ENCODE results near the gene GLMN. TPM values are rescaled to one million over a fixed set of nuclear protein-coding genes. Genes with fewer than 3 reads are reported as not detected.

The GLMN gene
- total RNA-seq, 1 donor from 2014 or later: 8.0 TPM

GRCh38 chr1:92211166-92211565 lies 87.6 kb downstream of the GLMN start:
- H3K36me3 Mint-ChIP-seq (ENCODE audit: low read depth): no peaks in the 10 kb centered on the region
- DNase-seq (ENCODE audit: low spot score): no peak
- no peak overlapping the region for H3K4me3 Mint-ChIP-seq (ENCODE audit: unreplicated experiment)
- H3K27me3 Mint-ChIP-seq (ENCODE audit: low read depth): peaks cover 5% of the 10 kb centered on the region
- H3K27ac Mint-ChIP-seq (ENCODE audit: unreplicated experiment): peak overlapping the region; percentile 85
- no peak for TF ChIP-seq CTCF (IDR thresholded peaks at IDR 0.05)
- H3K9me3 Mint-ChIP-seq (ENCODE audit: low read depth): no peaks in the 10 kb centered on the region
- H3K4me1 Mint-ChIP-seq (ENCODE audit: low read depth): peaks cover 14% of the 10 kb centered on the region

GRCh38 chr1:92210701-92211100 lies 88.1 kb downstream of the GLMN start:
- Mint-ChIP-seq H3K36me3 (ENCODE audit: low read depth) (no peaks in the 10 kb centered on the region), H3K27me3 (ENCODE audit: low read depth) (peaks cover 1% of the 10 kb centered on the region), H3K9me3 (ENCODE audit: low read depth) (no peaks in the 10 kb centered on the region), H3K4me1 (ENCODE audit: low read depth) (peaks cover 14% of the 10 kb centered on the region), H3K27ac (ENCODE audit: unreplicated experiment) (peak overlapping the region; percentile 85), H3K4me3 (ENCODE audit: unreplicated experiment) (no peak overlapping the region)
- no peak for TF ChIP-seq CTCF (IDR thresholded peaks at IDR 0.05)
- DNase-seq (ENCODE audit: low spot score): no peak

DNA sequence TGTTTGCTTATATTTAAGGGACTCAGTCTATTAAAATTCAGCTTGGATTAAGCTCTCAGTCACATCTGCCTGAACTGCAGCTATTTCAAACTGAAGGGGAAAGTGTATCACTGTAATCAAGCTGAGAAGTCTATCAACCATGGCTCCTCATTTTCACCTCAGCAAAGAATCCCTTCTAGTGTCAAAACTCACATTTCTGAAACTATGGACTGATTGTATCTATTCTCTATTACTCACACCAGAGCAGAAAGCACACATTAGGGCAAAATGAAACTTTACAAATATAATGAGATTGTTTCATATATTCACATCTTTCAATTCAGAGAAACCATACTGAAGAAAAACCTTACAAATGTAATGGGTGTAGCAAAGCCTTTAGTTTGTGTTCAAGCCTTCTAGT lies 95.7 kb downstream of the GLMN start:
- Mint-ChIP-seq H3K27me3 (ENCODE audit: low read depth) (no peaks in the 10 kb centered on the region), H3K27ac (ENCODE audit: unreplicated experiment) (no peak overlapping the region), H3K4me3 (ENCODE audit: unreplicated experiment) (no peak overlapping the region), H3K4me1 (ENCODE audit: low read depth) (no peaks in the 10 kb centered on the region), H3K36me3 (ENCODE audit: low read depth) (no peaks in the 10 kb centered on the region), H3K9me3 (ENCODE audit: low read depth) (peaks cover 3% of the 10 kb centered on the region)
- DNase-seq (ENCODE audit: low spot score): no peak
- TF ChIP-seq CTCF (IDR thresholded peaks at IDR 0.05): no peak

DNA sequence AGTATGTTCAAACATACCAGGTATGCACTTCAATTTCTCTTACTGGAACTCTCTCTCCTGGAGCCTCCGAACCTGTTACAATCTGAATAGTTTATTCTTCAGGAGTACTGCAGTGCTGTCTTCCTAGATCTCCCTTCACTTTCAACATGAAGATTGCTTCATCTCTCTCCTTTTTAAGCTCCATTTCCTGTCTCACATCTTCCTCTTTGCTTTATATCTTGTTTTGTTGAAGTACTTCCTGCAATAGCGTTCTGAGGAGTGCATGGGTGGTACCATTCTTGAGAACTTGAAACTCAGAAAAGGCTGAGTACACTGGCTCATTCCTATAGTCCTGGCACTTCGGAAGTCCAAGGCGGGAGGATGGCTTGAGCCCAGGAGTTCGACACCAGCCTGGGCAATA lies 96.8 kb downstream of the GLMN start:
- Mint-ChIP-seq H3K4me3 (ENCODE audit: unreplicated experiment) (no peak overlapping the region), H3K36me3 (ENCODE audit: low read depth) (no peaks in the 10 kb centered on the region), H3K4me1 (ENCODE audit: low read depth) (no peaks in the 10 kb centered on the region), H3K9me3 (ENCODE audit: low read depth) (peaks cover 3% of the 10 kb centered on the region), H3K27me3 (ENCODE audit: low read depth) (no peaks in the 10 kb centered on the region), H3K27ac (ENCODE audit: unreplicated experiment) (no peak overlapping the region)
- DNase-seq (ENCODE audit: low spot score): no peak
- TF ChIP-seq CTCF (IDR thresholded peaks at IDR 0.05): no peak

Other genes starting within 250 kb of the GLMN start
- not detected in 3 replicates for gene SETSIP, start 223.6 kb downstream of the GLMN start, total RNA-seq
- 2.3 to 2.6 TPM (median 2.5 TPM) in 3 replicates for gene BTBD8, start 218.6 kb downstream of the GLMN start, total RNA-seq
- not detected in 3 replicates for gene C1orf146, start 81.1 kb downstream of the GLMN start, total RNA-seq
- 24.5 to 30.5 TPM (median 25.3 TPM) in 3 replicates for gene RPAP2, start 72 bp upstream of the GLMN start, total RNA-seq
- 0.15 TPM in 1 of 3 replicates, not detected in the others for gene GFI1, start 187.9 kb upstream of the GLMN start, total RNA-seq

All from chondrocyte (in vitro differentiated cells).